SKM-1 (cell line): ENCODE results near the gene NKX2-1.

Source experiments
- DNase-seq: peaks from one replicate; lab custom pipeline; 2025; ENCODE audit not compliant: unreplicated experiment; lab: John Stamatoyannopoulos, UW

Gene NKX2-1

GRCh38 chr14:36518031-36518585 is 1.9 kb downstream of the NKX2-1 start:
- DNase-seq, result no peak

DNA sequence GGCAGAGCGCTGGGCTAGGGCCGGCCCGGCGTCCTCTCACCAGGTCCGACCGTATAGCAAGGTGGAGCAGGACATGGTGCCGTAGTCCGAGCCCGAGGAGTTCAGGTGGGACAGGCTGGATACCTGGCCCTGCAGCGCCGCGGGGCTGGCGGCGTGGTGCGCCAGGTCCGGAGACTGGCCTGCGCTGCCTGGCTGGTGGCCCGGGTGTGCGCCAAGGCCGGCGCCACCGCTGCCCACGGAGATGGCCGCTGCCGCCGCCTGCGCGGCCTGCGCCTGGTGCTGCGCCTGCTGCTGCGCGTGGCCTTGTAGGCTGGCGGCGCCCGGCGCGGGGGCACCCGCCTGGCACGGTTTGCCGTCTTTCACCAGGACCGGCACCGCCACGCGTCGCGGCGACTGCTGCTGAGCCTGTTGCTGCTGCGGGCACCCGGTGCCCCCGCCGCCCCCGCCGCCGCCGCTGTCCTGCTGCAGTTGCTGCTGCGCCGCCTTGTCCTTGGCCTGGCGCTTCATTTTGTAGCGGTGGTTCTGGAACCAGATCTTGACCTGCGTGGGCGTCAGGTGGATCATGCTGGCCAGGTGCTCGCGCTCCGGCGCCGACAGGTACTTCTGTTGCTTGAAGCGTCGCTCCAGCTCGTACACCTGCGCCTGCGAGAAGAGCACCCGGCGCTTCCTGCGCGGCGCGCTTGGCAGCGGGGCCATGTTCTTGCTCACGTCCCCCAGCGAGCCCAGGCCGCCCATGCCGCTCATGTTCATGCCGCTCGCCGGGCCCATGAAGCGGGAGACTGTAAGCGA is 2.6 kb downstream of the NKX2-1 start:
- no peak for DNase-seq

DNA sequence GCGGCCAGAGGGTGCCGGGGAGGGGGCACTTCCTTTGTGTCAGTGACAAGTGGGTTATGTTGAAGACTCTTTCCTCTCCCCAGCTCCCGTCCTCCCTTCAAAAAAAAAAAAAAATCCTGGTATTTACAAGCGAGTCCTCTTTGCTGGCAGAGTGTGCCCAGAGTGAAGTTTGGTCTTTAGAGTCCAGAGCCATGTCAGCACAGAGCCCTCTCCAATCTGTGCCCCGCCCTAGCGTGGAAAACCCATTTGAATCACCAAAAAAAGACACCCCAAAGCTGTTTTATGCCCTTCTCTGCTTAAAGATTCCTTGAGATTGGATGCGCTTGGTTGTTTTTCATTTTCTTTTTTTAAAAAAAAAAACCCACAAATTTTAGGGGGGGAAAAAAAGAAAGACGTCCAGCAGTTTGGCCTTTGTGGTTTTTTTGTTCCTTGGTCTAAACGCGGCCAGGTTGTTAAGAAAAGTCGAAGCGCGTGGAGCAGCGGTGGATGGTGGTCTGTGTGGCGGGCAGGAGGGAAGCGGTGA is 3.3 kb downstream of the NKX2-1 start:
- no peak for DNase-seq

GRCh38 chr14:36515896-36516718 is 3.9 kb downstream of the NKX2-1 start:
- DNase-seq, result no peak

DNA sequence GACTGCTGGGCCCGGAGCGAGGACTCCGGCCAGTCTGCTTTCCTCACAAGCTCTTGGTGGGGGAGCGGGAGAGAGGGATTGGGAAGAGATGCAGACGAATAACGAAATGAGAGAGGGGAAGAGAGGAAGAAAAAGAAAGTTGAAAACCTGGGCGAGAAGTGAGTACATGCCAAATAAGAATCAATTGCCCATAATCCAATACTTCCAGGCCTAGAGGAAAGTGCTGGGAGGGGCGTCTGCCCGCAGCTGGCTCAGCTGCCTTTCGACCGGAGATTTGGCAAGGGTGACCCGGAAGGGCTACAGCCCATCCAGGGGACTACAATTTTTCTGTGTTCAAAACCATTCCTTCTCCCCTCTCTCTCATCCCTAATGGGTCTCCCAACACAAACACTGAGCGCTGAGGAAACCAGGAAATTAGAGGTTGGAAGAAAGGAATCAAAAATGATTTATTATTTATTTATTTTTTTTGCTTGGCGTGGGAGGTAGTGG is 4.9 kb downstream of the NKX2-1 start:
- no peak for DNase-seq

DNA sequence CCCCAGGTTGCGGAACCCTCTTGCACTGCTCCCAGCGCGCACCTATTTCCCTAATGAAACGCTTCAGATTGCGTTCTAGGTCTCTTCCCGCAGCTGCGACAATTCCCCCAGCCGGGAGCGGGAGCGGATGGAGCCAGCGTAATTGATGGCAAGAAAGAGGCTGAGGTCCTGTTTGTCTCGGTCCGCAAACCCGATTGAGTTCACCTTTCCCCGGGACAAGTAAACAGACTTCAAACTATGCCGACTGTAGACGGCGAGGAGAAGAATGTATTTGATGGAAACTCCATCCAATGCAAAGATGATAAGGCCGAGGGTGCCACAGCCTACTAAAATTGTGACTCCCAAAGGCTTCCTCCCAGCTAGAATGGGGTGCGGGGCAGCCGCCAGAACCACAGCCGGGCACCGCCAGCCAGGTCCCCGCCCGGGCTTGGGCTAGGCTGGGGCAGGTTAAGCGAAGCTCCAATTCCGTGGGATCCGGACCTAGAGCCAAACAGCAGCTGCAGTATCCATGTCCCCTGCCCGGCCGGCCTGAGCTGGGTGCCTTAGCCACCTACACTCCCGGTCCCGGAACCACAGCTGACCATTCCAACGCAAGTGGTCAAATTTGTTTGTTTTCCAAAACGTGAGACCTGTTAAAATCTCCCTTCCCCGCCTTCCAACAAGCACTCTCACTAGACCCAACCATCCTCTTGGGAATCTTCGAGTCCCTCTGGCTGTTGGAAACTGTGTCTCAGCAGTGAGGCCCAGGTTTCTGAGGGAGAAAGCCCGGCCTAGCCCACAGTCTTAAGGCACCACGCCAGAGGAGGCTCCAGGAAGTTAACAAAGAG is 5.5 kb downstream of the NKX2-1 start:
- DNase-seq, result no peak

DNA sequence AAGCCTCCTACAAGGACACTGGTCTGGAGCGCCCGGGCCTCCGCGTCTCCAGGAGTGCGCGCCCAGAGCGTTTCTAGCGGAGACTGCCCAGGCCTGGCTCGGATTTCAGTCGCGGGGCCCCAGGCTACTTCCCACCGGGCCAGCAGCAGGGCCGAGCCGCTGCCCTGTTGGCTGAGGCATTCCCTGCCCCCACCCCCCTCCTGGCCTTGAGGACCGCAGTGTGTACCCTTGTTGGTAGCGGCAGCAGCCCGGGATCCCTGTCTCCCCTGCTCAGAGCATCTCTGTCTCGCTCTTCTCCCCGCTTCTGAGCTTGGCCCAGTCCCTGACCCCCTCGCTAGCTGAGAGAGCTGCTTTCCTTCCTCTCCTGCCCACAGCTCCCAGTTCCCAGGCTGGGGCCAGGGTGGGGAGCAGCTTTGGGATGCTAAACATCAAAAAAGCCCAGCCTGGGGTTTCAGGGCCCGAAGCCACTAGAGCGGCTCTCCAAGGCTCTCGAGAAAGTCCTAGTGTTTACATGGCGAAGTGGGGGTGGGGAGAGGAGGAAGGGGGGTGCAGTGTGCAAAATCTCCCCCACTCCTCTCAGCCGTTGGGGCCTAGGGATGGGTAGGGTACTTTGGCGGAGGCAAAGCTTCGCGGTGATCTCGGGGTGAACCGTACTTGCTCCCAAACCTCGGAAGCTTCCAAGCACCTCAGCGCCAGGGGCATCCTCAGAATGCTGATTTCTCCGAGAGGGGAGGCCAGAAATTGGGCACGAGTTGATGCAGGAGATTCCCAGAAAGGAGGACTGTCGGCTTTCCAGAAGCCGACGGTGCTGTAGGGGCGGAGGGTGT is 6.4 kb downstream of the NKX2-1 start:
- DNase-seq, result no peak

DNA sequence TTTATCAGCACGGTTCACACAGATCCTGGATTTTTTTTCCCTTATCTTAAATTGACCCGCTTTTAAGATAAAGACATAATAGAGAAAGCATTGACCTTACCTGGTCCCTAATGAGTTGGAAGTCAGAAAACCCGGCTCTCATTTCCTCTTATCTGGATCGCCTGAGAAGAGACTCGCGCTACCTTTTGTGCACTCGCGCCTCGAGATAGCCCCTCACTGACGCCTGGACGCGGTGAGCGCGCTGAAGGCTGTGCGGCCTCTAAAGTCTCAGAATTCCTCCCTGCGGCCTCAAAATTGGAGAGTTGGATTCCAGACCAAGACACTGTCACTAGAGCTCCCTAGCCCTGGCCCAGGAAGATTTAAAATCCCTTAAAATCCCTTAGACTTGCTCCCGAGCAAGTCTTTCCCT is 7.0 kb downstream of the NKX2-1 start:
- DNase-seq, result no peak

DNA sequence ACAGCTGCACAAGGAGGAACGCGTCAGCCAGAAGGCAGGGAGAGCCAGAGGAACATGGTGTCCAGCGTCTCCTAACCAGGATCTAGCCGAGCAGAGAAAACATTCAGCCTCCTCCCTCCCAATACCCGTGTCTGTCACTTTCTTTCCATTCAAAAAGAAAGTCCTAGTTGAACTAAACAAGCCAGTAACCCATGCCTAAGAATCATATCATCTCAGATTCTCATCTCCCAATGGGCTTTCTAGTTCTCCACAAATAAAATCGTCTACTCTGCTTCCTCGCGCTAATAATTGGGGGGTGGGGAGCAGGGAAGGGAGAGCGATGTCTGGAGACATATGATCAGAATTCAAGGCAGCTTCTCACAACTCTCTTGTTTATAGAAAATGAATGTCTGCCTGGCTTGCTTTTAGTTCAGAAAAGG is 7.4 kb downstream of the NKX2-1 start:
- DNase-seq, result no peak

DNA sequence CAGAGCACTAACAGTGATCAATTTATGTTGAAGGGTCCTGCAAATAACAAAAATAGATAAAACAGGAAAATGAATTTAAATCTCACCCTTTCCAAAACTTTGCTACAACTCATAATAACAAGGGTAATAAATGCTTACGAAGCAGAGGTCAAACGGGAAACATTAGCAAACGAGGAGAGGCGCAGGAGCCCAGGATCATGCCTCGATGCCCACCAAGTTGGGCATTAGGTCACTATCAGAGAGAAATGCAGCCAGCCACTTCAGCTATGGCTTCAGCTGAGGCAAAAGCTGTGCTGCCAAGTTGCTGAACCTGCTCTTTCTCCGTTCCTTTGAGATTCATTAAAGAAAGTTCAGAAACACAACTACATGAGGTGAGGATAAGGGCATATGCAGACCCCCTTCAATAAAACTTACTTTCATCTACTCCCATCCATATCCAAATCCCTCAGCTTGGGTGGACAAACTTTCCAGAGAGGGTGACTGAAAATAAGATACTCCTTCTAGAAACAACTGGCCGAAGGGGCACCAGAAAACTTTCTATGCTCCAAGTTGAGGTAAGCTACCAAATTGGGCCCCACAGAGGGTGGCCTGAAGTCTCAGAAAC is 7.9 kb downstream of the NKX2-1 start:
- DNase-seq, result no peak

GRCh38 chr14:36510874-36511273 is 9.2 kb downstream of the NKX2-1 start:
- no peak for DNase-seq

GRCh38 chr14:36510078-36510799 is 9.8 kb downstream of the NKX2-1 start:
- DNase-seq, result no peak

DNA sequence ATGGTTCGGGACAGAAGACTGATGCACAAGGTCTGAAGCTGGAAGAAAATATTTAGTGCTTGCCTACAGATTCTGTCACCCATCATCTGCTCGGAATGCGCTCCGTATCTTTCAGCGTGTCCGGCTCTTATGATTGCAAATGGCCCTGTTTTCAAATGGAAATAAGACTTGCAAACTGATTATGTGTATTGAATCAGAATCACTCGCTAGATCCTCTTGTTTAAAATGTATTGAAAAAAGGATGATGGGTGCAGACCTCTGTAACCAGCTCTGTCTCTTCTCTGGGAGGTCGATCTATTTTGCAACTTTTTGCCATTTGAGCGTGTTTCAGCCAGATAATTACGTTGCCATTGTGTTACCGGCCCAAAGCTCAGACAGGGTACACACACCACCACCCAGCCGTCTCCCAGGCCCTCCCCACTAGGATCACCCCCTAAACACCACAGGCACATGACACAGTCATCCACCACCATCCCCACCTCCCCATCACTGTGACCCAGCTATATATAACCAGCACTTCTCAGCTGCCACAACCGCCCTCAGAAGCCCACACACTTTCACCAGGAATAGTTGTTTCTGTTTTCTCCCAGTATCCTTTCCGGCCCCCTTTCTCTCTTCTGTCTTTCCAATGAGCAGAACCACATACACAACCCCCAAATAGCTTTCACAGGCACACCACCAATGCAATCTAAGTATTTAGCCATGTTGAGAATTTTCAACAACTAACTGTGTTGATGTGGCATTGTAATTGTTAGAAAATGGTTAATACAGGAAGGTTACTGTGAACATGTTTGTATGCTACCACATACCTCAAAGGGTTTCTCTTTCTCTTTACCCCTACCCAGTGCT is 10.7 kb downstream of the NKX2-1 start:
- DNase-seq, result no peak

- no peak for DNase-seq
These were observed 11.5 kb downstream of the NKX2-1 start for GRCh38 chr14:36508418-36509068.

DNA sequence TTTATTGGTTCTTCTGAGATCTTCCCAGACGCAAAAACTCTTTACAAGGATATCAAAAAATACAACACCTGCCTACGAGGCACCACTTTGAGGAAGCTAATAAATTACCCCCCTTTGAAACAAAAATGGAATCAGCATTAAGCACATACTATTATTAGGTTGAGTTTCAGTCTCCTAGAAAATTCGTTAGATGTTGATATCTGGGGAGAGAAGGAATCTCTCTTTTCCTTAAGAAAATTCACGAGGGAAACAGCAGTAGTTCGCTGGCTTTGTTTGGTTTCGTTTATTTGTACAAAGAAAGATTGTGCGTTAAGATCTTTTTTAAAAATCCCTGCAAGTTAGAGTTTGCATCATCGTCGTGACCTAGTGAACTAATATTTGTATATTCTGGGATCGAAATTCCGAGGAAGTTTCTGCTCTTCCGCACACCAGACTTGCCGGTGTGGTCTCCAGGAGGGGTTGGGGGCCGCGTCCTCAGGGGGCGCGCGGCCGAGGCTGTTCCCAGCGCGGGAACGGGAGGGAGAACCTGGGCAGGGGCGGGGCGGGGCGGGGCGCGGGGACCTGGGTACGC is 12.1 kb downstream of the NKX2-1 start:
- no peak for DNase-seq

GRCh38 chr14:36506732-36507614 is 13.1 kb downstream of the NKX2-1 start:
- DNase-seq, result no peak
